Activated CD4-positive, alpha-beta memory T cell treated with anti-CD3 and anti-CD28 coated beads, Interleukin-2, amount 10 ng/mL, durations not matched to agents 7 days and 5 days (primary cell): Measurements from ENCODE around the gene CCSER1. TPM values are rescaled to one million over a fixed set of nuclear protein-coding genes. Genes with fewer than 3 reads are reported as not detected.
"Not testable (repeated sequence)": the region's sequence is repeated elsewhere in the genome, so short reads cannot be mapped to it uniquely, and the experiment has no call there.

ENCODE experiments used
- CTCF ChIA-PET: fragments of 350-600 bp; sonication (Branson Sonifier 250); formaldehyde crosslinking; loops from one replicate; lab custom pipeline; 2021; ENCODE audit warnings: antibody characterized with exemption, inconsistent platforms; lab: Charles Lee
- POLR2A ChIA-PET: fragments of 350-600 bp; sonication (Branson Sonifier 250); formaldehyde crosslinking; loops from one replicate; lab custom pipeline; 2021; ENCODE audit warnings: antibody characterized with exemption; lab: Charles Lee
- DNase-seq: peaks from one replicate; pipeline ENCODE4 v3.0.0-alpha.2; 2020
- H3K27ac Mint-ChIP-seq: one replicate; pipeline ENCODE4 v1.8.0; 2021; ENCODE audit warnings: mild to moderate bottlenecking, mixed read lengths
- H3K27me3 Mint-ChIP-seq: one replicate; pipeline ENCODE4 v1.8.0; 2021; ENCODE audit warnings: mixed read lengths
- H3K36me3 Mint-ChIP-seq: one replicate; pipeline ENCODE4 v1.8.0; 2021; ENCODE audit warnings: low read depth, mixed read lengths
- H3K4me1 Mint-ChIP-seq: one replicate; pipeline ENCODE4 v1.8.0; 2021; ENCODE audit warnings: mixed read lengths
- H3K4me3 Mint-ChIP-seq: one replicate; pipeline ENCODE4 v1.8.0; 2021; ENCODE audit warnings: mild to moderate bottlenecking, mixed read lengths
- H3K9me3 Mint-ChIP-seq: one replicate; pipeline ENCODE4 v1.8.0; 2021; ENCODE audit warnings: mixed read lengths
- total RNA-seq, 2 experiments: library from RNA; stranded (reverse); gene quantifications; one replicate each; pipeline ENCODE4 v1.2.3, GENCODE V29; 2021

CCSER1 gene
- total RNA-seq, 2 experiments from 2014 or later = 0.50 to 0.73 TPM

DNA sequence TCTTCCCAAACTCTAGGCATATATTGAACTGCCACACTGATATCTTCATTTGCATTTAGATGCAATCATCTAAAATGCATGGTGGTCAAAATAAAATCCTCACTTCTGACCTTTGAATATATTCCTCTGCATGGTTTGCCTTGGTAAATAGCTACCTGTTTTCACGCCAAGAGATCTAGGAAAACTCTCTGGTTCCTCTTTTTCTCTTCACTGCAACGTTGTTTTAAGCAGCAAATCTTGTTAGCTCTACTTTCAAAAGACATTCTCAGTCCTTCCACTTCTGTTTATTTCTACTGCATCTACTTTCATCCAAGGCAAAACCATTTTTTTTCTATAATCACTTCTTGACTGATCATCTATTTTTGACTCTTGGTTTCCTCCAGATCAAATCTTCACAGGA lies 1174.9 kb downstream of the CCSER1 start:
- Mint-ChIP-seq H3K36me3 (no peaks in the 10 kb centered on the region), H3K4me3 (no peak overlapping the region), H3K27ac (no peak overlapping the region), H3K4me1 (no peaks in the 10 kb centered on the region), H3K9me3 (no peaks in the 10 kb centered on the region), H3K27me3 (no peaks in the 10 kb centered on the region)
- DNase-seq = no peak
- POLR2A ChIA-PET = no interaction called here
- CTCF ChIA-PET = no interaction called here

DNA sequence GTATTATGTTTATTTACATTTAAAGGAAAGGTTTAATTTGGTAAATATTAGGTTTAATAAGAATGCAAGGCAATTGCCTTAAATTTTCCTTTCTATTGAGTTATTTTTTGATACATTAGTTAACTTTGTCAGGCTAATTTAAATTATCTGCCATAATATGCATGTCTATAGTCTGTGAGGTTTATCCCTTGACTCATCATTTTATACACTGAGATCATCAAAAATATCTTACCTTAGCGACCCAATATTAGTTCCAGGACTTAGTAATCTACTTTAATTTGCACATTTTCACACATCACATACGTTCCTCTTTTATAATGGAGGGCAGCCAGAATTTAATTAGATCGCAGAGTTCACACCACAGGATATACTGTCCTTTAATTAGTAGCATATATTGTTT lies 1177.1 kb downstream of the CCSER1 start:
- POLR2A ChIA-PET = no interaction called here
- Mint-ChIP-seq H3K9me3 (peaks cover 3% of the 10 kb centered on the region), H3K27ac (no peak overlapping the region)

DNA sequence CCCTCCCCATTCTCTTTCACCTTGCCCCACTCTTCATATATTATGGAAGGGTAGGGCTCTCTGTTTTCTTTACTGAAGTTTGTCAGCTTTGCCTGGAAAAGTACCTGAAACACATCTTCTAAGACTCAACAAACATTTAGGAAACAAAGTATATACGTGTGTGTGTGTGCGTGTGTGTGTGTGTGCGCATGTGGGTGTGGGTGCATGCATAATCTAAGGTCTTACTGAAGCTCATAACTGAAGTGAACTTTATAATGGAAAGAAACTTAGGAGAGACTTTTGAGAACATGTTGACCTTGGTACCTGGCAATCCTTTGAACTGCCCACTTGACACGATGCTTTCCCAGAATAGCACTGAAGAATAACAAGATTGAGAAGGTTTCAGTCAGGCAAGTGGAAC lies 1190.2 kb downstream of the CCSER1 start:
- CTCF ChIA-PET = no interaction called here
- H3K27me3 Mint-ChIP-seq = no peaks in the 10 kb centered on the region
- no peaks in the 10 kb centered on the region for H3K4me1 Mint-ChIP-seq
- H3K9me3 Mint-ChIP-seq = peaks cover 2% of the 10 kb centered on the region
- DNase-seq = no peak
- H3K27ac Mint-ChIP-seq = no peak overlapping the region
- no peak overlapping the region for H3K4me3 Mint-ChIP-seq
- POLR2A ChIA-PET = no interaction called here
- no peaks in the 10 kb centered on the region for H3K36me3 Mint-ChIP-seq

More for the DNA sequence above, 1177.1 kb downstream of the CCSER1 start:
- no peaks in the 10 kb centered on the region for H3K36me3 Mint-ChIP-seq
- H3K27me3 Mint-ChIP-seq = no peaks in the 10 kb centered on the region
- no peaks in the 10 kb centered on the region for H3K4me1 Mint-ChIP-seq
- no peak for DNase-seq
- no peak overlapping the region for H3K4me3 Mint-ChIP-seq
- CTCF ChIA-PET = no interaction called here

DNA sequence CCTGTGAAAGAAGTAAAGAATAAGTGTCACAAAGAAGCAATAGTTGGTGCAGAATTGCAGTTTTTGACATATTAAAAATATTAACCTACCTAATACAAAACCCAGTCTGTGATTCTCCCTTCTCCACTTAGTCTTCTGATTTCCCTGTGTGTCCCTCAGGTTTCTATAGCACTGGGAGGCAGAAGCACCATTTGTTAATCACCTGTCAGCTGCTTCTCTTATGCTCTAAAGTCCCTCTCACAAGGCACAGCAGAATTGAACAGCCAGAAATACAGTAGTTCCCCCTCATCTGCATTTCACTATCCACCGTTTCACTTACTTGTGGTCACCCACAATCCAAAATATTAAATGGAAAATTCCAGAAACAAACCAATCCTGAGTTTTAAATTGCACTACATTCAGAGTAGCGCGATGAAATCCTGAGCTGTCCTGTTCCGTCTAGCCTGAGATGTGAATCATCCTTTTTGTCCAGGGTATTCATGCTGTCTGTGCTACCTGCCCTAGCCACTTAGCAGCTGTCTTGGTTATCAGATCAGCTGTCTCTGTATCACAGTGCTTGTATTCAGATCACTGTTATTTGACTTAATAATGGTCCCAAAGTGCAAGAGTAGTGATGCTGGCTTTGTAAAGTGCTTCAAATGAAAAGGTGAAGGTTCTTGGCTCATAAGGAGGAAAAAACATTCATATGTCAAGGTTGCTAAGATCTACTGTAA lies 1192.5 kb downstream of the CCSER1 start:
- no peaks in the 10 kb centered on the region for H3K27me3 Mint-ChIP-seq
- CTCF ChIA-PET = no interaction called here
- POLR2A ChIA-PET = no interaction called here
- H3K9me3 Mint-ChIP-seq = peaks cover under 1% of the 10 kb centered on the region
- no peak overlapping the region for H3K27ac Mint-ChIP-seq
- H3K36me3 Mint-ChIP-seq = no peaks in the 10 kb centered on the region
- no peaks in the 10 kb centered on the region for H3K4me1 Mint-ChIP-seq
- no peak for DNase-seq
- no peak overlapping the region for H3K4me3 Mint-ChIP-seq

DNA sequence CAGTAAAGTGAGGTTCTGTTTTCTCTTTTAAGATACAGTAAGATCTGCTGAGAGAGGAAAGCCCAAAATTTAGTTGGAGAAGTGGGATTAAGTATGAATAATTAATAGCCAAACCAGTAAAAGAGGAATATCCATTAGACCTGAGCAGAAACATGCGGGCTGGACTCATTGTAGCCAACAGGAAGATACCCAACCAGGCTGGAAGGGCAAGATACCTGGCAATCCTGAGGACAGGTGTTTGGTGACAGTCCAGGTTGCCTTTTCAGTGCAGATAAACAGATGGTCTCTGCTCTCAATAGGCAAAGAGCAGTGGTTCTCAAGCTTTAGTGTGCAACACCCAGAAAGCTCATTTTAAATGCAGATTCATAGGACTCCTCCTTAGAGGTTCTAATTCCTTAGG lies 1195.8 kb downstream of the CCSER1 start:
- Mint-ChIP-seq H3K4me1 (no peaks in the 10 kb centered on the region), H3K4me3 (no peak overlapping the region), H3K9me3 (peaks cover 13% of the 10 kb centered on the region), H3K27me3 (no peaks in the 10 kb centered on the region), H3K36me3 (no peaks in the 10 kb centered on the region), H3K27ac (no peak overlapping the region)
- no peak for DNase-seq
- POLR2A ChIA-PET = no interaction called here
- CTCF ChIA-PET = no interaction called here

DNA sequence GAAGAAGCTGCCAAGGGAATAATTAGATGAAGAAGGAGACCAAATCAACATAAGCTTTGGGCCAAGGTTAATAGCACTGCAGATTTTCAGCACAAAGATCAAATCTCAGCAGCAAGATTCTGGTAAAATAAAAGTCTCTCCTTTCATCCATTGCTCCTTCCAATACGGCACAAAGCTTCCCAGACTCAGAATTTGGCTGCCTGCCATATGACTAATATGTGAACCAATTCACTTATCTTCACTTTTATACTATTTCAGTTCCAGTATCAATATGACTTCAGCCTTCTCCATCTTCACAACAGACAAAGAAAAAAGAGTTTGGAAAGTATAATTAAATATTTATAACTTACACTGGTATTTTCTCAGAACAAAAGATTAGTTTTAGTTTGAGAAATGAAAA lies 1198.3 kb downstream of the CCSER1 start:
- Mint-ChIP-seq H3K36me3 (no peaks in the 10 kb centered on the region), H3K4me3 (no peak overlapping the region), H3K27ac (no peak overlapping the region), H3K9me3 (peaks cover 16% of the 10 kb centered on the region), H3K27me3 (no peaks in the 10 kb centered on the region), H3K4me1 (no peaks in the 10 kb centered on the region)
- DNase-seq = no peak
- CTCF ChIA-PET = no interaction called here
- POLR2A ChIA-PET = no interaction called here

DNA sequence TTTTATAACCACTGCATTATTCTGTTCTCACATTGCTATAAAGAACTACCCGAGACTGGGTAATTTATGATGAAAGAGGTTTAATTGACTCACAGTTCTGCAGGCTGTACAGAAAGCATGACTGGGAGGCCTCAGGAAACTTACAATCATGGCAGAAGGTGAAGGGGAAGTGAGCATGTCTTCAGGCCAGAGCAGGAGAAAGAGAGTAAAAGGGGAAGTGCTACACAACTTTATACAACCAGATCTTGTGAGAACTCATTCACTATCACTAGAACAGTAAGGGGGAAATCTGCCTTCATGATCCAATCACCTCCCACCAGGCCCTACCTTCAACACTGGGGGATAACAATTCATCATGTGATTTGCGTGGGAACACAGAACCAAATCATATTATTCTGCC lies 1199.0 kb downstream of the CCSER1 start:
- DNase-seq, POLR2A ChIA-PET, H3K27ac Mint-ChIP-seq, H3K4me3 Mint-ChIP-seq, H3K27me3 Mint-ChIP-seq, H3K36me3 Mint-ChIP-seq, CTCF ChIA-PET, H3K4me1 Mint-ChIP-seq: not testable (repeated sequence)
- H3K9me3 Mint-ChIP-seq = peaks cover 16% of the 10 kb centered on the region

DNA sequence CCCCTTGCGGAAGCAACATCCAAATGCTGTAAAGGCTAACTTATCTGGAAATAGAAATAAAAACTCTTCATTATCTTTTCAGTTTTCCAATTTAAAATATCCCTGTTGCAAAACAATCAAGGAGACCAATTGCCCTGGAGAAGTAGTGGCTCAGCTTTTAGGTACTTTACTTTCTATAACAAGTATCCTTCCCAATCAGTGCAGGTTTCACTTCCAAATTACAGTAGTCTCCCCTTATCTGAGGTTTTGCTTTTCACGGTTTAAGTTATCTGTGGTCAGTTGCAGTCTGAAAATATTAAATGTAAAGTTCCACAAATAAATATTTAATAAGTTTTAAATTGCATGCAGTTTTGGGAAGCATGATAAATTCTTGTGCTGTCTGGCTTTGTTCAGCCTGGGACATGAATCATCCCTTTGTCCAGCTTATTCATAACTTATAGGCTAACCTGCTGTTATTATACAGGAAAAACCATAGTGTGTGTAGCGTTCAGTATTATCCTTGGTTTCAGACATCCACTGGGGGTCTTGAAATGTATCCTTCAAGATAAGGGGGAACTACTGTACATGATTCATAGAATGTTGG lies 1203.5 kb downstream of the CCSER1 start:
- POLR2A ChIA-PET = no interaction called here
- no peaks in the 10 kb centered on the region for H3K4me1 Mint-ChIP-seq
- DNase-seq = no peak
- CTCF ChIA-PET = no interaction called here
- peaks cover 10% of the 10 kb centered on the region for H3K9me3 Mint-ChIP-seq
- no peaks in the 10 kb centered on the region for H3K27me3 Mint-ChIP-seq
- no peak overlapping the region for H3K27ac Mint-ChIP-seq
- no peaks in the 10 kb centered on the region for H3K36me3 Mint-ChIP-seq
- no peak overlapping the region for H3K4me3 Mint-ChIP-seq

DNA sequence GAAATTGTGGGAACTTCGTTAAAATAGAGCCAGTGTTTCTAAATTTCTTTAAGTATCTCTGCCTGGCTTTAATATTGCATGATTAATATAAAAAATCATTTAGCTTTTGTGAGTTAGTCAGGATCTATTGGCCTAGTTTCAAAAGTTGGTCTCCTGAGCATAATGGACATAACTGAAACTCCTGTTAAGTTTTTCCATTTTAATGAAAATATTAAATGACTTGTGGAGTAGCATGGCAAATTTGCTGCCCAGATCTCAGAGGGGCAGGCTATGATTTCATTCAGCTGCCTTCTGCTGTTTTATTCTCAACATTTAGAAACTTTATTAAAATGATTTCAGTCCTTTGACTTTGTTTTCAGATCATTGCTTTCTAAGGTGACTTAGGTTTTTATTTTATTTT lies 1213.6 kb downstream of the CCSER1 start:
- Mint-ChIP-seq H3K4me1 (no peaks in the 10 kb centered on the region), H3K27me3 (no peaks in the 10 kb centered on the region), H3K9me3 (no peaks in the 10 kb centered on the region), H3K4me3 (no peak overlapping the region), H3K27ac (no peak overlapping the region), H3K36me3 (no peaks in the 10 kb centered on the region)
- DNase-seq = no peak
- POLR2A ChIA-PET = no interaction called here
- CTCF ChIA-PET = no interaction called here

DNA sequence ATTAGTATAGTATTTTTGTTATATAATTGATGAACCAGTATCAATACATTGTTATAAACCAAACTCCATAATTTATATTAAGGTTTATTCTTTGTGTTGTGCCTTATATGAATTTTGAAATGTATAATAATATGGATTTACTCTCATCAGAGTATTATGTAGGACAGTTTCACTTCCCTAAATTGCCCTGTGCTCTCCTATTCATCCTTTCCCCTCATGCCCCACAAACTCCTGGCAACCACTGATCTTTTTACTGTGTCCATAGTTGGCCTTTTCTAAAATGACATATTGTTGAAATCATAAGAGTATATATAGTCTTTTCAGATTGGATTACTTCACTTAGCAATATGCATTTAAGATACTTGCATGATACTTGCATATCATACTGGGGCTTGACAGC lies 1218.4 kb downstream of the CCSER1 start:
- H3K27ac Mint-ChIP-seq = no peak overlapping the region
- H3K4me1 Mint-ChIP-seq = no peaks in the 10 kb centered on the region
- peaks cover 5% of the 10 kb centered on the region for H3K9me3 Mint-ChIP-seq
- no peaks in the 10 kb centered on the region for H3K36me3 Mint-ChIP-seq
- ChIA-PET CTCF (no interaction called here), POLR2A (no interaction called here)
- no peak overlapping the region for H3K4me3 Mint-ChIP-seq
- H3K27me3 Mint-ChIP-seq = no peaks in the 10 kb centered on the region
- DNase-seq = no peak

DNA sequence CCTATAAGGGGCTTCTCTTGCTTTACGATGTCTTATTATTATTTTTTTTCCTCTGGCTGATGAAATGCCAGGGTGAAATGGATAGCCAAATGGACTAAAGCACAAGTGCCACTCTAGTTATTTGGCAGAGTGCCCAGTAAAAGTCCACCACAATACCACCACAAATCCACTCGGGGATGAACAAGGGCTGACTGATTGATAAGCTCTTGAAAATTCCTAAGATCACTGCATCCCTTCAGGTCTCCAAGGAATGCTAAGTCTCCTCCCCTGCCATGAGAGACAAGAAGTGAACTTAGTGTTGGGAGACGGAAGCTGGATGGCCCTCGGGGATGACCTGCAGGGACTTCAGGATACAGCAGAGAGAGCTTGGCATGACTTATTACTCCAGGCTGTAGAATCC lies 1229.3 kb downstream of the CCSER1 start:
- POLR2A ChIA-PET, H3K27me3 Mint-ChIP-seq, H3K4me1 Mint-ChIP-seq, H3K27ac Mint-ChIP-seq, H3K36me3 Mint-ChIP-seq, H3K9me3 Mint-ChIP-seq, H3K4me3 Mint-ChIP-seq, DNase-seq, CTCF ChIA-PET: not testable (repeated sequence)

DNA sequence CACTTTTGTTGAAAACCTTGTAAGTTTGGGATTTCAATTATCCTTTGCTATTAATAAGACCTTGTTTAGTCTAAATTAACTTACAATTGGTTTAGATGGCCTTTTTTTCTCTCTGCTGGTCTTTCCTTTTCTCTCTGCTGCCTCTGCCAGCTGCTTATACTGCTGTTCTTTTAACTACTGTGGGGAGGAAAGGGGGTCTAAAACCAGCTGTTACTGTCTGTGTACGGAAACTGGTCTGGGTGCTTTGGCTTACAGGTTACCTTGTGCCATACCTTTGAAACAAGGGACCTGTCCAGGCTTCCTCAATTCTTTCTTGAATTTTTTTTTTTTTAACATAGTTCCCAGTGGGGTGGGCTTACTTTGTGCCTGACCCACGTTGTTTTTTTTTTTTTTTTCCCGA lies 1230.8 kb downstream of the CCSER1 start:
- DNase-seq, H3K27ac Mint-ChIP-seq, H3K36me3 Mint-ChIP-seq, H3K9me3 Mint-ChIP-seq, H3K4me1 Mint-ChIP-seq, POLR2A ChIA-PET, CTCF ChIA-PET, H3K4me3 Mint-ChIP-seq, H3K27me3 Mint-ChIP-seq: not testable (repeated sequence)

DNA sequence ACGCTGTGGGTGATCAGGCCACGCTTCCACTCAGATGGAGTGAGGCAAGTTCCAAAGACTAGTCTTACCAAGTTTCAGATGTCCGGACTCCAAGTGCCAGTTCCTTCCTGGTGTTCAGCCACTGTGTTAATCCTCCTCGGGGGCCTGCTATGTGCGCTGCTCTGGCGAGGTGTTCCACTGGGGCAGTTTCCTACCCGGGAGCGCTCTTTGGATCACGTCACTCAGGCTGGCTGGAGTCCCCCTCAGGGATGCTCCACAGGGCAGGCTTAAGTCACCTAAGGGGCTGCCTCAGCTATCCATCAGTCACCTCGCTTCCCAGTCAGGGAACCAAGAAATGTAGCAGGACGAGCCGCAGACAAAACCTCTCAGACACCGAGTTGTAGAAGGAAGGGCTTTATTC lies 1231.4 kb downstream of the CCSER1 start:
- H3K9me3 Mint-ChIP-seq, H3K27ac Mint-ChIP-seq, H3K4me3 Mint-ChIP-seq, H3K36me3 Mint-ChIP-seq, DNase-seq, H3K27me3 Mint-ChIP-seq, CTCF ChIA-PET, POLR2A ChIA-PET, H3K4me1 Mint-ChIP-seq: not testable (repeated sequence)
